HG02970 (cell line): ENCODE measurements around the gene UBA3.

Experiments
- ATAC-seq: cut with Tn5 transposase; IDR thresholded peaks from one replicate; pipeline ENCODE4 v1.9.1; 2021; ENCODE audit warnings: mild to moderate bottlenecking, moderate library complexity, moderate number of reproducible peaks; ENCODE audit not compliant: unreplicated experiment, low FRiP score

Gene UBA3

DNA sequence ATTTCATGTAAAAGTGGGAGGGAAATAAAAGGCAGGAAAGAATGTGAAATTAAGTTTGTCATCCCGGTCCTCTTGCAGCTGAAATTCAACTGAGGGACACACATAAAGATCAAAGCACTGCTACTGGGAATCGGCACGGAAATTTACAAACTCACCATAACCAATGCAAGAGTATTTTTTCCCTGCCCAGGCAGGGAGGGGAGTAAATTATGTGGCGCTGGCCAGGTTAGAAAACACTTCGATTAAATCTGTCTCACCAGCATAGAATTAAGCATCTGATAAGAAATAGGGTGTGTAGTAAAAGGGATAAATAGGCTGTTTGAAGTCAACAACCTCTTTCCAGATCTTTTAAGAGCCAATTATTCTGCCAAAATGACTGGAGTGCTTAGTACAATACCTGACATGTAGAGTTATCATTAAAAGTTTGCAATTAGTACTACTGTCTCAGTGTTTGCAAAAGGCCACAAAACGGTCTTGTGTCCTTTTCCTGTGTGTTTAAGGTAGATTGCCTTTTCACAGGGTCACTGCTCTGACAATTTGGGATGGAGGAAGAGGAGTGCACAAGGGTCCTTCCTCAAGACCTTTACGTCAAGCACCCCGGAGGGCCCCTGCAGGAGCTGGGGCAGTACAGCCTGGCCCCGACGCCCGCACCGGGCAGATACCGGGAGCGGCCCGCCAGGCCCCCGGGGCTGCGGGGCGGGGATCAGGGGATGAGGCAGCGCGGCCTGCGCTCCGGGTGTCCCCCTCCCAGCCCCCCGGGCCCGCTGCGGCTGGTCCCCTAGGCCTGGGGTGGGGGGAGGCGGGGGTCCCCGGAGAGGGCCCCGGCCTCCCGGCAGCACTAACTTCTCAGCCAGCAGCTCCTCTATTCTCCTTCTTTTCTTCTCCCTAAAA lies 651 bp downstream of the UBA3 start:
- no peak for ATAC-seq

DNA sequence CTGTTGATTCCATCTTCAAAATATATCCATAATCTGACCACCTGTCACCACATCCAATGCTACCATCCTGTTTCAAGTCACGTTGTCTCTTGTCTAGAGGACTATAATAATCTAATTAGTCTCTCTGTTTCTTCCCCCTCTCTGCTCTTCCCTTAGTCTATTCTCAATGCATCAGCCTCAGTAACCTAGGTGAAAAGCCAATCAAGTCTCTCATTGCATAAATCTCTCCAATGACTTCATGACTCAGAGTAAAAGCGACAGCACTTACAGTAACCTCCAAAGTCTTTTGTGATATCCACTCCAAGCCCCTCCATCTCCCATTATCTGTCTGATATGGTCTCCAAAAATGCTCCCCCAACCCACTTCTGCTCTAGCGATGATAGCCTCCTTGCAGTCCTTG lies 7.2 kb downstream of the UBA3 start:
- no peak for ATAC-seq

DNA sequence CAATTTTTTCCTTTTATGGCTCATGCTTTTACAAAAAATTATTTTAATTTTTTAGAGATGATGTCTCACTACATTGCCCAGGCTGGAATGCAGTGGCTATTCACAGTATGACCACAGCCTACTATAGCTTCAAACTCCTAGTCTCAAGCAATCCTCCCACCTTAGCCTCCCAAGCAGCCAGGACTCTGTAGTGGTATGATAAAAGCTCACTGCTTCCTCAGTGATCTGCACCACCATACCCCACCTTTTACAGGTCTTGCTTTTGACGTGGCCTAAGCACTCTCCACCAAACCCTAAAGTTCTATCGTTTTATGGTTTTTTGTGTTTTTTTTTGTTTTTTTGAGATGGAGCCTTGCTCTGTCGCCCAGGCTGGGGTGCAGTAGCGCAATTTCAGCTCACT lies 14.0 kb downstream of the UBA3 start:
- ATAC-seq = no peak

DNA sequence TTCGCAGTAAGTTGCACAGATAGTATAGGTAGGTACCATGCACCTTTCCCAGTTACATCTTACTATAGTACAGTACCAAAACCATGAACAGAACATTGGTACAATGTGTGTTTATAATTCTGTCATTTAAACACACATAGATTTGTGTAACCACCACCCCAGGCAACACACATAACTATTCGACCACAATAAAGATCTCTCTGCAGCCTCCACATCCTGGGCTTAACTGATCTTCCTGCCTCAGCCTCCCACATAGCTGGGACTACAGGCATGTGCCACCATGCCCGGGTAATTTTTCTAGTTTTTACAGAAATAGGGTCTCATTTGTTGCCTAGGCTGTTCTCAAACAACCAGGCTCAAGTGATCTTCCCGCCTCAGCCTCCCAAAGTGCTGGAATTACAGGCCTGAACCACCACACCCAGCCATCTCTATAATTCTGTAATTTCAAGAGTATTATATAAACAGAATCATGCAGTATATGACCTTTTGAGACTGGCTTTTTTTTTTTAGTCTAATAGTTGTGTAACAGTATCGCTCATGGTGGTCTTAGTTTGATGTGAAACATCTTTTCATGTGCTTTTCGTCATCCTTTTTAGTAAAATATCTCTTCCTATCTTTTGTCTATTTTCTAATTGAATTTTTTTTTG lies 14.7 kb downstream of the UBA3 start:
- no peak for ATAC-seq

DNA sequence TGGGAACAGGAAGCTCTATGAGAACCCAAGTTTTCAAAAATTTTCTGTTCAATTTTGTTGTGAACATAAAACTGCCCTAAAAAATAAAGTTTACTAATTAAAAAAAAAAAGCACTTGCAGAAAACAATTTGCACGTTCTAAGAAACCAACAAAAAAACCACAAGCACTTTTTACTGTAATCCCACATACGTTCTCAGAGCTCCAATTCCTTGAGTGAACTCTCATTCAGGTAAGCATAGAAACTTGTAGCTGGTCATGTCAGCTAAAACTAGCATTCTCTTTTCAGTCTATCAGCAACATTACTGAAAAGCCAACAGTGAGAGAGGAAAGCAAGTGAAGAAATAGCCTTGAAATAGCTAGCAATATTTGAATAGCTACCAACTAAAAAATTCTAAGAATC lies 16.5 kb downstream of the UBA3 start:
- no peak for ATAC-seq

DNA sequence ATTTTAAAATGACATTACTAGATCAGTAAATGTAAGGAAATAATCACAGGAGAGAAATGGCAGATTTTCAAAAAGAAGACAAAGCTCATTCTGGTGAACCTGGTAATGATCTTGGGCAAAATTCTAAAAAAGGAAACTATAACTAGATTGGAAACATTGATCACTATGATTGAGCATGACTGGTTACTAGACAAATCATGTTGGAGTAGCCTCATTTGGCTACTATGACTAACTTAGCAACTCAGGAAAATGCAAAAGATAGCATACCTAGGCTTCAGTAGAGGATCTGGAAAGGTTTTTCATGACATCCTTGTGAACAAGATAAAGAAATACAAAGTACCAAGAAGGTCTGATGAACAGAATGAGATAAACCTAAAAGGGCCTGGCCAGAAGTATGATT lies 20.5 kb downstream of the UBA3 start:
- ATAC-seq = no peak

GRCh38 chr3:69058947-69059224 lies 21.3 kb downstream of the UBA3 start:
- no peak for ATAC-seq

GRCh38 chr3:69058180-69058946 lies 21.8 kb downstream of the UBA3 start:
- peak; percentile 55 for ATAC-seq

GRCh38 chr3:69052472-69052898 lies 27.7 kb downstream of the UBA3 start:
- no peak for ATAC-seq

GRCh38 chr3:69051756-69052471 lies 28.3 kb downstream of the UBA3 start, which contains the start of gene TMF1:
TSS of gene TMF1 (minus strand) at chr3:69052333. CDS start at chr3:69052086, 247 bp downstream.
- ATAC-seq = peak; percentile 98

DNA sequence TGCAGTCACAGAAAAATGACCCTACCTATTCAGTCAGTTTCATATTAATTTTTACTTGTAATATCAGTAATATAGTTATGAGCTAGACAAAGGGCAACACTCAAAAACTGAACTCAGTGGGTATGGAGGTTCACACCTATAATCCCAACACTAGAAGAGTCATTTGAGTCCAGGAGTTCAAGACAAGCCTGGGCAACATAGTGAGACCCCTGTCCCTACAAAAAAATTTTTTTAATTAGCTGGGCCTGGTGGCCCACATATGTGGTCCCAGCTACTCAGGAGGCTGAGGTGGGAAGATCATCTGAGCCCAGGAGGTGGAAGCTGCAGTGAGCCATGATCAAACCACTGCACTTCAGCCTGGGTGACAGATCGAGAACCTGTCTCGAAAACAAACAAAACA lies 31.2 kb downstream of the UBA3 start:
- ATAC-seq = no peak

DNA sequence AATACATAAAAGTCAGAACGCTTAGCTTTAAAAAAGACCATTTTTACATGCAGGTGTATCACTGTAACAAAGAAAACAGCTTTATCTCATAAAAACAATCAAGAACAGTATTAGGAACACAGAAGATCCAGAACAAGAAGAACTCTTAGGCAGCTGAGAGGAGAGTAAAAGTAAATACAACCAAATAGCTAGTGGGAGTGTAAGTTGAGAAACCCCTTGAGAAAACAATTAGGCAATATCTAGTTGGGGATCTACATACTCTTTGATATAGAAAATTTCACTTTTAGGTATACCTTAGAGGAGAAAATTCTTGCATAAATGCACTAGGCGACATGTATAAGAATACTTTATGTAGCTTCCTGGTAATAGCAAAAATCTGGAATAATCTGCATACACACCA lies 35.6 kb downstream of the UBA3 start:
- ATAC-seq = no peak

GRCh38 chr3:69033470-69033869 lies 46.7 kb downstream of the UBA3 start:
- no peak for ATAC-seq

- no peak for ATAC-seq
These were observed 47.4 kb downstream of the UBA3 start for GRCh38 chr3:69032737-69033136.

DNA sequence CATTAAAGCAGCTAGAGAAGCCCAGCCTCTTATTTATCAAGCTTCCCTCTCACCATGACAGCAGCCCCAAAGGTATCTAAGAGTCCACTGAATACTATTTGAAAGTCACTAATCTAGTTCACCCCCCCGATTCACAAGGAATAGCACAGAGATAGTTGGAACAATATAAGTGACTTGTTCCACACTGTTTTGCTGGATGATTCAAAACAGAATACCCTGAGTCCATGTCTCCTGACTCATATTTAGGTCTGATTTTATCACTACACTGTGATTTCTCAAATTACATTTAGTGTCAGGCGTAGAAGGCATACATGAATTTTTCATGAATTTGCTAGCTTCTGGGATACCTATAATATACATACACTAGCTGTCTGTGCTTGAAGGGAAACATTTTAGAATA lies 48.0 kb downstream of the UBA3 start:
- no peak for ATAC-seq

- ATAC-seq = no peak
These were observed 48.5 kb downstream of the UBA3 start for GRCh38 chr3:69031635-69032034.

DNA sequence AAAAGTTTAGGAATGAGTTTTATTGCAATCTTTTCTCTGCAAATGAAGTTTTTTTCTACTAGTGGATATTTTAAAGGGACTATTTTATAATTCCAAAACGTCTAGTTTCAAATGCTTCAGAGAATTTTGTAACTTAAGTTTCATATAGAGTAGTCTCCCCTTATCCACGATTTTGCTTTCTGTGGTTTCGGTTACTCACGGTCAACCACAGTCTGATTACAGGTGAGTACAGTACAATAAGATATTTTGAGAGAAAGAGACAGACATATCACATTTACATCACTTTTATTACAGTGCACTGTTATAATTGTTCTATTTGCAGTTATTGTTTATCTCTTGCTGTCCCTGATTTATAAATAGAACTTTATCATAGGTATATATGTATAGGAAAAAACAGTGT lies 59.3 kb downstream of the UBA3 start:
- ATAC-seq = no peak

DNA sequence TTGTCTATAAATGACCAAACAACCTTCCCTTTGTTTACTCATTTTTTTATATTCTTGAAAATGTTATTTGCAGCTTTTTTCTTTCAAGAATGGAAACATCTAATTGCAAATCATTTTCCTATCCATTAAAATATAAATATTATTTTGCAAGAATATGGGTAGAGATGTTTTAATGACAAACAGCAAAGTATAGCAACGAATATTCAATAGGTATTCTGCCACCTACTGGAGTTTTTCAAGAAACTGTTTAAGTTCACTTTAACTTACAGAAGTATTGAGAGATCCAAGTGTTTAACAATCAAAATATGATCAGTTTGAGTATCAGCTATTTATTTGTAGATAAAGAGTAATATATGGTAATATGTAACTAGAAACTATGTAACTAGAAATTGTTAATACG lies 59.7 kb downstream of the UBA3 start:
- no peak for ATAC-seq

DNA sequence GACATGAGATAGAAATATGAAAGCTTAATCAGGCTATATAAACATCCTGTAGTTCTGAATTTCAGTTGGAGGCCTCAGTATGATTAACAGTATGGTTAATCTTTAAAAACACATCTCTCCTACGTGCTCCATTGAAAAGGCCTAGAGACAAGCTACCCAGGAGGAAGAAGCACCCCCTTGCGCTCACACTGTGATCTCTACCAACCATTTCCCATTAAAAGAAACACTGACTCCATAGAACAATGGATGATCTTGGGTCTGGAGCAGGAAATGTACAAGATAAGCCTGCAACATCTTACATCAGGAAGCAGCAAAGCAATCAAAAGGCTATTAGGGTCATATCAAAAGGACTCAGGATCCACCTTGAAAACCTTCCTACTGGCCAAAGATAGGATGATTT lies 63.3 kb downstream of the UBA3 start:
- ATAC-seq = no peak

DNA sequence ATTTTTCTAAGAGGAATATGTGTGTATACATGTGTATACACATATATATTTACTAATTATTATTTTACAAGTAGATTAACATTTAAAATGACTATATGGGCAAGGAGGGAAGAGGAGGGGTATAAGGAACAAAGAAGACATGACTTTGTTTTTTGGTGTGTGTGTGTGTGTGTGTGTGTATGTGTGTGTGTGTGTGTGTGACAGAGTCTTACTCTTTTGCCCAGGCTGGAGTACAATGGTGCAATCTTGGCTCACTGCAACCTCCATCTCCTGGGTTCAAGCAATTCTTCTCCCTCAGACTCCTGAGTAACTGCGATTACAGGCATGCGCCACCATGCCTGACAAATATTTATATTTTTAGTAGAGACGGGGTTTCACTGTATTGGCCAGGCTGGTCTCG lies 64.1 kb downstream of the UBA3 start:
- ATAC-seq = no peak
